ENCODE measurements around the gene SLC2A11.
"Not testable (repeated sequence)": the region's sequence is repeated elsewhere in the genome, so short reads cannot be mapped to it uniquely, and the experiment has no call there.

The SLC2A11 gene

GRCh38 chr22:23898006-23898974, 40.6 kb downstream of the SLC2A11 start:
- Mint-ChIP-seq H3K27ac (peak overlapping the region; percentile 80), H3K9me3 (no peaks in the 10 kb centered on the region), H3K36me3 (peaks cover 46% of the 10 kb centered on the region), H3K4me1 (peaks cover 30% of the 10 kb centered on the region), H3K4me3 (no peak overlapping the region)
- no peak for ATAC-seq
- DNase-seq (ENCODE audit: low spot score in 2 of 2), result no peak

GRCh38 chr22:23899042-23899745, 41.5 kb downstream of the SLC2A11 start:
- DNase-seq (ENCODE audit: low spot score in 2 of 2), result no peak
- H3K9me3 Mint-ChIP-seq, result no peaks in the 10 kb centered on the region
- ATAC-seq, result no peak
- H3K27ac Mint-ChIP-seq, result no peak overlapping the region
- peaks cover 41% of the 10 kb centered on the region for H3K36me3 Mint-ChIP-seq
- H3K4me1 Mint-ChIP-seq, result peaks cover 22% of the 10 kb centered on the region
- H3K4me3 Mint-ChIP-seq, result no peak overlapping the region

GRCh38 chr22:23900227-23900626, 42.6 kb downstream of the SLC2A11 start:
- ATAC-seq; DNase-seq (ENCODE audit: low spot score in 2 of 2); H3K27ac Mint-ChIP-seq; H3K9me3 Mint-ChIP-seq; H3K4me3 Mint-ChIP-seq: not testable (repeated sequence)
- Mint-ChIP-seq H3K36me3 (peaks cover 31% of the 10 kb centered on the region), H3K4me1 (peaks cover 26% of the 10 kb centered on the region)

- no peak for ATAC-seq
- DNase-seq (ENCODE audit: low spot score in 2 of 2), result no peak
- Mint-ChIP-seq H3K4me1 (peaks cover 16% of the 10 kb centered on the region), H3K4me3 (no peak overlapping the region), H3K27ac (no peak overlapping the region), H3K9me3 (no peaks in the 10 kb centered on the region), H3K36me3 (peaks cover 17% of the 10 kb centered on the region)
These were observed 43.9 kb downstream of the SLC2A11 start for GRCh38 chr22:23901600-23901999.

GRCh38 chr22:23903328-23903971, 45.8 kb downstream of the SLC2A11 start:
- ATAC-seq (no peak), DNase-seq (ENCODE audit: low spot score in 2 of 2) (no peak)
- H3K9me3 Mint-ChIP-seq, result no peaks in the 10 kb centered on the region
- H3K4me3 Mint-ChIP-seq, result no peak overlapping the region
- no peaks in the 10 kb centered on the region for H3K36me3 Mint-ChIP-seq
- peak overlapping the region; percentile 38 for H3K27ac Mint-ChIP-seq
- H3K4me1 Mint-ChIP-seq, result peaks cover 8% of the 10 kb centered on the region

GRCh38 chr22:23904573-23905254, 47.0 kb downstream of the SLC2A11 start:
- DNase-seq (ENCODE audit: low spot score in 2 of 2), result no peak
- Mint-ChIP-seq H3K4me1 (peaks cover 8% of the 10 kb centered on the region), H3K27ac (peak overlapping the region; percentile 38)

GRCh38 chr22:23906641-23907040, 49.0 kb downstream of the SLC2A11 start:
- no peaks in the 10 kb centered on the region for H3K9me3 Mint-ChIP-seq
- peaks cover 8% of the 10 kb centered on the region for H3K4me1 Mint-ChIP-seq
- H3K36me3 Mint-ChIP-seq, result no peaks in the 10 kb centered on the region
- ATAC-seq (no peak), DNase-seq (ENCODE audit: low spot score in 2 of 2) (no peak)
- H3K27ac Mint-ChIP-seq, result no peak overlapping the region
- H3K4me3 Mint-ChIP-seq, result no peak overlapping the region

More at GRCh38 chr22:23904573-23905254, 47.0 kb downstream of the SLC2A11 start:
- H3K36me3 Mint-ChIP-seq, result no peaks in the 10 kb centered on the region
- no peak overlapping the region for H3K4me3 Mint-ChIP-seq
- ATAC-seq, result peak; percentile 27
- no peaks in the 10 kb centered on the region for H3K9me3 Mint-ChIP-seq

- not testable (repeated sequence) for H3K27ac Mint-ChIP-seq; H3K4me3 Mint-ChIP-seq; H3K9me3 Mint-ChIP-seq; H3K4me1 Mint-ChIP-seq; H3K36me3 Mint-ChIP-seq; DNase-seq (ENCODE audit: low spot score in 2 of 2); ATAC-seq
These were observed 49.7 kb downstream of the SLC2A11 start for GRCh38 chr22:23907423-23907822.

GRCh38 chr22:23908587-23909205, 51.0 kb downstream of the SLC2A11 start:
- H3K9me3 Mint-ChIP-seq, result no peaks in the 10 kb centered on the region
- no peak overlapping the region for H3K4me3 Mint-ChIP-seq
- DNase-seq (ENCODE audit: low spot score in 2 of 2), result no peak
- H3K27ac Mint-ChIP-seq, result no peak overlapping the region
- peaks cover 16% of the 10 kb centered on the region for H3K4me1 Mint-ChIP-seq
- H3K36me3 Mint-ChIP-seq, result no peaks in the 10 kb centered on the region
- no peak for ATAC-seq

GRCh38 chr22:23909296-23909898, 51.7 kb downstream of the SLC2A11 start:
- Mint-ChIP-seq H3K27ac (no peak overlapping the region), H3K4me1 (peaks cover 19% of the 10 kb centered on the region), H3K4me3 (no peak overlapping the region), H3K9me3 (no peaks in the 10 kb centered on the region), H3K36me3 (no peaks in the 10 kb centered on the region)
- ATAC-seq, result no peak
- DNase-seq (ENCODE audit: low spot score in 2 of 2), result no peak

- Mint-ChIP-seq H3K9me3 (no peaks in the 10 kb centered on the region), H3K4me3 (no peak overlapping the region), H3K36me3 (no peaks in the 10 kb centered on the region), H3K27ac (peak overlapping the region; percentile 13), H3K4me1 (peaks cover 12% of the 10 kb centered on the region)
- DNase-seq (ENCODE audit: low spot score in 2 of 2) (no peak), ATAC-seq (no peak)
These were observed 53.0 kb downstream of the SLC2A11 start for GRCh38 chr22:23910496-23911190.

GRCh38 chr22:23911318-23911980, 53.8 kb downstream of the SLC2A11 start:
- DNase-seq (ENCODE audit: low spot score in 2 of 2) (no peak), ATAC-seq (no peak)
- Mint-ChIP-seq H3K27ac (no peak overlapping the region), H3K4me3 (no peak overlapping the region), H3K36me3 (no peaks in the 10 kb centered on the region), H3K4me1 (peaks cover 12% of the 10 kb centered on the region), H3K9me3 (no peaks in the 10 kb centered on the region)

GRCh38 chr22:23912293-23912903, 54.7 kb downstream of the SLC2A11 start:
- Mint-ChIP-seq H3K4me1 (peaks cover 12% of the 10 kb centered on the region), H3K36me3 (no peaks in the 10 kb centered on the region), H3K27ac (peak overlapping the region; percentile 97), H3K4me3 (no peak overlapping the region), H3K9me3 (no peaks in the 10 kb centered on the region)
- ATAC-seq (no peak), DNase-seq (ENCODE audit: low spot score in 2 of 2) (no peak)

Measured in stimulated activated effector memory CD8-positive, alpha-beta T cell treated with anti-CD3 and anti-CD28 coated beads, Interleukin-12 subunit alpha, Interleukin-12 subunit beta, amount 100 ng/mL, for 72 hours (primary cell).